Osteocyte (in vitro differentiated cells): ENCODE data around the gene GASK1B. TPM values are rescaled to one million over a fixed set of nuclear protein-coding genes. Genes with fewer than 3 reads are reported as not detected.

ENCODE experiments used
- DNase-seq: peaks from one replicate; pipeline ENCODE4 v3.0.0; 2021; ENCODE audit warnings: mixed read lengths; ENCODE audit not compliant: unreplicated experiment; ENCODE audit errors: extremely low spot score
- H3K27ac Mint-ChIP-seq: one replicate; pipeline ENCODE4 v1.8.0; 2021; ENCODE audit warnings: mild to moderate bottlenecking, mixed read lengths; ENCODE audit not compliant: unreplicated experiment
- H3K27me3 Mint-ChIP-seq: one replicate; pipeline ENCODE4 v1.8.0; 2021; ENCODE audit warnings: mixed read lengths; ENCODE audit not compliant: unreplicated experiment
- H3K36me3 Mint-ChIP-seq: one replicate; pipeline ENCODE4 v1.8.0; 2021; ENCODE audit warnings: mixed read lengths; ENCODE audit not compliant: unreplicated experiment
- H3K4me1 Mint-ChIP-seq: one replicate; pipeline ENCODE4 v1.8.0; 2021; ENCODE audit warnings: mixed read lengths; ENCODE audit not compliant: unreplicated experiment
- H3K4me3 Mint-ChIP-seq: one replicate; pipeline ENCODE4 v1.8.0; 2021; ENCODE audit warnings: mild to moderate bottlenecking, moderate library complexity, mixed read lengths; ENCODE audit not compliant: unreplicated experiment
- H3K9me3 Mint-ChIP-seq: one replicate; pipeline ENCODE4 v1.8.0; 2021; ENCODE audit warnings: mixed read lengths; ENCODE audit not compliant: unreplicated experiment
- CTCF ChIP-seq: fragments of 200-600 bp; sonication (generic); IDR thresholded peaks from 2 replicates; pipeline ENCODE4 v1.5.0; 2021; ENCODE audit warnings: antibody characterized with exemption, mild to moderate bottlenecking, moderate library complexity
- total RNA-seq: library from RNA; stranded (reverse); gene quantifications from 2 replicates; pipeline ENCODE4 v1.2.1, GENCODE V29; 2021

GASK1B gene
- total RNA-seq, 1 donor from 2014 or later: 11.7 TPM

- no peak overlapping the region for H3K27ac Mint-ChIP-seq
- no peak overlapping the region for H3K4me3 Mint-ChIP-seq
- TF ChIP-seq CTCF: no peak
- no peak for DNase-seq
- no peaks in the 10 kb centered on the region for H3K36me3 Mint-ChIP-seq
- H3K27me3 Mint-ChIP-seq: no peaks in the 10 kb centered on the region
- no peaks in the 10 kb centered on the region for H3K9me3 Mint-ChIP-seq
- H3K4me1 Mint-ChIP-seq: no peaks in the 10 kb centered on the region
These were observed 42.6 kb downstream of the GASK1B start for GRCh38 chr4:158130204-158130603.

GRCh38 chr4:158129694-158130093 lies 43.1 kb downstream of the GASK1B start:
- Mint-ChIP-seq H3K27me3 (no peaks in the 10 kb centered on the region), H3K4me3 (no peak overlapping the region), H3K27ac (no peak overlapping the region), H3K36me3 (no peaks in the 10 kb centered on the region), H3K9me3 (no peaks in the 10 kb centered on the region), H3K4me1 (no peaks in the 10 kb centered on the region)
- TF ChIP-seq CTCF: no peak
- DNase-seq: no peak

GRCh38 chr4:158128540-158128939 lies 44.3 kb downstream of the GASK1B start:
- Mint-ChIP-seq H3K36me3 (no peaks in the 10 kb centered on the region), H3K27me3 (no peaks in the 10 kb centered on the region), H3K27ac (no peak overlapping the region), H3K4me3 (no peak overlapping the region), H3K9me3 (no peaks in the 10 kb centered on the region), H3K4me1 (no peaks in the 10 kb centered on the region)
- TF ChIP-seq CTCF: no peak
- DNase-seq: no peak

GRCh38 chr4:158125310-158125709 lies 47.5 kb downstream of the GASK1B start:
- H3K4me3 Mint-ChIP-seq: no peak overlapping the region
- no peak for DNase-seq
- H3K27me3 Mint-ChIP-seq: no peaks in the 10 kb centered on the region

More at GRCh38 chr4:158125310-158125709, 47.5 kb downstream of the GASK1B start:
- TF ChIP-seq CTCF: no peak
- Mint-ChIP-seq H3K27ac (no peak overlapping the region), H3K9me3 (no peaks in the 10 kb centered on the region), H3K36me3 (no peaks in the 10 kb centered on the region), H3K4me1 (peaks cover 12% of the 10 kb centered on the region)

Other genes starting within 250 kb of the GASK1B start
- gene TMEM144, start 37.5 kb upstream of the GASK1B start, total RNA-seq: 1.0 and 1.7 TPM in 2 replicates